GM23338 (cell line): ENCODE data around the gene AGXT2. TPM values are rescaled to one million over a fixed set of nuclear protein-coding genes. Genes with fewer than 3 reads are reported as not detected.

ENCODE experiments used
- ATAC-seq: fragments of 200-7000 bp; cut with Tn5 transposase; 3 replicates; pipeline ENCODE4 v1.9.1; 2020
- DNase-seq: peaks from one replicate; pipeline ENCODE4 v3.0.0-alpha.2; 2015; ENCODE audit warnings: low spot score
- H2AFZ ChIP-seq: fragments of 200-600 bp; sonication (generic); 2 replicates; pipeline ENCODE4 v1.8.0; 2016; ENCODE audit warnings: antibody characterized with exemption, mild to moderate bottlenecking, moderate library complexity
- H3F3A ChIP-seq: fragments of 200-600 bp; sonication (generic); replicated peaks from 2 replicates; pipeline ENCODE4 v1.8.0; 2017; ENCODE audit warnings: antibody characterized with exemption, mixed run types, low read depth
- H3K27ac ChIP-seq: fragments of 200-600 bp; sonication (generic); 2 replicates; pipeline ENCODE4 v1.6.1; 2016; ENCODE audit warnings: low read depth
- H3K27me3 ChIP-seq: fragments of 200-600 bp; sonication (generic); 2 replicates; pipeline ENCODE4 v1.8.0; 2016; ENCODE audit warnings: mild to moderate bottlenecking, mixed run types, moderate library complexity; ENCODE audit not compliant: insufficient read depth
- H3K36me3 ChIP-seq: fragments of 200-600 bp; sonication (generic); 2 replicates; pipeline ENCODE4 v1.8.0; 2016; ENCODE audit warnings: mild to moderate bottlenecking; ENCODE audit not compliant: insufficient read depth
- H3K4me1 ChIP-seq: fragments of 200-600 bp; sonication (generic); 2 replicates; pipeline ENCODE4 v1.8.0; 2016; ENCODE audit warnings: mild to moderate bottlenecking, moderate library complexity; ENCODE audit not compliant: insufficient read depth
- H3K4me2 ChIP-seq: fragments of 200-600 bp; sonication (generic); 2 replicates; pipeline ENCODE4 v1.7.1; 2017; ENCODE audit warnings: mixed run types
- H3K4me3 ChIP-seq: fragments of 200-600 bp; sonication (generic); 2 replicates; pipeline ENCODE4 v1.6.1; 2016; ENCODE audit warnings: mixed run types
- H3K79me2 ChIP-seq: fragments of 200-600 bp; sonication (generic); replicated peaks from 2 replicates; pipeline ENCODE4 v1.8.0; 2017; ENCODE audit warnings: mild to moderate bottlenecking; ENCODE audit not compliant: insufficient read depth
- H3K9me2 ChIP-seq: fragments of 200-600 bp; sonication (generic); 2 replicates; pipeline ENCODE4 v1.8.0; 2017; ENCODE audit not compliant: insufficient read depth
- H4K20me1 ChIP-seq: fragments of 200-600 bp; sonication (generic); replicated peaks from 2 replicates; pipeline ENCODE4 v1.8.0; 2017; ENCODE audit warnings: mild to moderate bottlenecking; ENCODE audit not compliant: insufficient read depth
- H3K27ac Mint-ChIP-seq: 2 replicates; pipeline ENCODE4 v1.8.0; 2020; ENCODE audit warnings: inconsistent platforms, mild to moderate bottlenecking, moderate library complexity, mixed read lengths
- H3K27me3 Mint-ChIP-seq: 3 replicates; pipeline ENCODE4 v1.8.0; 2022; ENCODE audit warnings: low read depth, mild to moderate bottlenecking, moderate library complexity, mixed read lengths, inconsistent platforms; ENCODE audit not compliant: insufficient read depth, poor library complexity
- H3K36me3 Mint-ChIP-seq: 3 replicates; pipeline ENCODE4 v1.8.0; 2021; ENCODE audit warnings: low read depth, mild to moderate bottlenecking, inconsistent platforms, moderate library complexity, mixed read lengths
- H3K4me1 Mint-ChIP-seq: 3 replicates; pipeline ENCODE4 v1.8.0; 2020; ENCODE audit warnings: mild to moderate bottlenecking, inconsistent platforms, mixed read lengths
- H3K4me3 Mint-ChIP-seq: 3 replicates; pipeline ENCODE4 v1.8.0; 2021; ENCODE audit warnings: moderate library complexity, mild to moderate bottlenecking, inconsistent platforms, mixed read lengths
- H3K9me3 Mint-ChIP-seq: 3 replicates; pipeline ENCODE4 v1.8.0; 2020; ENCODE audit warnings: moderate library complexity, mild to moderate bottlenecking, inconsistent platforms, mixed read lengths
- EZH2 ChIP-seq: fragments of 200-600 bp; sonication (generic); IDR thresholded peaks from one replicate; pipeline ENCODE4 v1.8.0; 2017; ENCODE audit warnings: antibody characterized with exemption, mild to moderate bottlenecking, low read depth; ENCODE audit not compliant: unreplicated experiment
- EZH2phosphoT487 ChIP-seq: fragments of 200-600 bp; sonication (generic); IDR thresholded peaks from one replicate; pipeline ENCODE4 v1.8.1; 2018; ENCODE audit warnings: antibody characterized with exemption; ENCODE audit not compliant: unreplicated experiment
- NANOG ChIP-seq: IDR thresholded peaks from 2 replicates; pipeline ENCODE4 v1.6.1; 2016; ENCODE audit warnings: antibody characterized with exemption, borderline replicate concordance
- POLR2AphosphoS5 ChIP-seq: IDR thresholded peaks from 2 replicates; pipeline ENCODE4 v1.6.1; 2016; ENCODE audit warnings: antibody characterized with exemption, low read depth
- polyA plus RNA-seq: library from polyadenylated mRNA; unstranded; fragments of >200 nt; fragmentation: Nextera tagmentation; extraction: Ambion mirVana; gene quantifications from 2 replicates; pipeline ENCODE4 v1.2.1, GENCODE V29; 2016
- total RNA-seq: library from RNA; depleted of rRNA; stranded (reverse); fragments of >200 nt; shearing (Covaris generic); gene quantifications from 2 replicates; pipeline ENCODE4 v1.2.3, GENCODE V29; 2014
- TF ChIP-seq, protein P1 (sequence below), 2 experiments: fragments of 200-600 bp in 1 of 2; sonication (generic) in 1 of 2; conservative IDR thresholded peaks; 2 replicates each; pipeline versions ENCODE4 v1.5.1 to v1.6.1; 2016 to 2017; ENCODE audit warnings: antibody characterized with exemption in 2 of 2, low read depth in 2 of 2, mild to moderate bottlenecking in 2 of 2, moderate library complexity in 1 of 2
- TF ChIP-seq, protein P2 (sequence below): IDR thresholded peaks from one replicate; pipeline ENCODE4 v1.6.1; 2018; ENCODE audit warnings: antibody characterized with exemption; ENCODE audit not compliant: unreplicated experiment
- TF ChIP-seq, protein P3 (sequence below): IDR thresholded peaks from 2 replicates; pipeline ENCODE4 v1.6.1; 2016; ENCODE audit warnings: antibody characterized with exemption
- TF ChIP-seq, protein P4 (sequence below): fragments of 250-450 bp; sonication (Bioruptor Pico); IDR thresholded peaks from 2 replicates; pipeline ENCODE4 v1.5.0; 2020; ENCODE audit warnings: mild to moderate bottlenecking, moderate library complexity

AGXT2 gene
- total and polyA plus RNA-seq, 2 experiments from 2014 or later, result not detected

DNA sequence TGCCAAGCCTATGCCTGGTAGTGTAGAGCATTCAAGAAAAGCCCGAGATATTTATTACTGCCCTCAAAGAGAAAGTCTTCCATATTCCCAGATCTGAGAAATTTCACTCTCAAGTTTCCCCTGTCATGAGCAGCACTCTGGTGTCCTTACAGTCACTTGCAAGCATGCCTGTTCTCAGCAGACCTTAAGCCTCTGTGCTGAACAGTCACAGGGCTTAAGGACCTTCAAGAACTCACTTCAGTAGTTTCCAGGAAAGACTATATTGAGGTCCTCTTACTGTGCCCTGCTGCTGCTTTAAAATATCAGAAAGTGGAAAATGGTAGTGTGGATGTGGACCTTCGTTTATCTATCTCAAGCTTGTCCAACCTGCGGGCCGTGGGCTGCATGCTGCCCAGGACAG is 64.9 kb downstream of the AGXT2 start (continued):
- TF ChIP-seq, protein P1, sequence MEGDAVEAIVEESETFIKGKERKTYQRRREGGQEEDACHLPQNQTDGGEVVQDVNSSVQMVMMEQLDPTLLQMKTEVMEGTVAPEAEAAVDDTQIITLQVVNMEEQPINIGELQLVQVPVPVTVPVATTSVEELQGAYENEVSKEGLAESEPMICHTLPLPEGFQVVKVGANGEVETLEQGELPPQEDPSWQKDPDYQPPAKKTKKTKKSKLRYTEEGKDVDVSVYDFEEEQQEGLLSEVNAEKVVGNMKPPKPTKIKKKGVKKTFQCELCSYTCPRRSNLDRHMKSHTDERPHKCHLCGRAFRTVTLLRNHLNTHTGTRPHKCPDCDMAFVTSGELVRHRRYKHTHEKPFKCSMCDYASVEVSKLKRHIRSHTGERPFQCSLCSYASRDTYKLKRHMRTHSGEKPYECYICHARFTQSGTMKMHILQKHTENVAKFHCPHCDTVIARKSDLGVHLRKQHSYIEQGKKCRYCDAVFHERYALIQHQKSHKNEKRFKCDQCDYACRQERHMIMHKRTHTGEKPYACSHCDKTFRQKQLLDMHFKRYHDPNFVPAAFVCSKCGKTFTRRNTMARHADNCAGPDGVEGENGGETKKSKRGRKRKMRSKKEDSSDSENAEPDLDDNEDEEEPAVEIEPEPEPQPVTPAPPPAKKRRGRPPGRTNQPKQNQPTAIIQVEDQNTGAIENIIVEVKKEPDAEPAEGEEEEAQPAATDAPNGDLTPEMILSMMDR (conservative IDR thresholded peaks at IDR 0.05; ENCODE audit: low read depth in 2 of 2), result no peak
- TF ChIP-seq, protein P2, sequence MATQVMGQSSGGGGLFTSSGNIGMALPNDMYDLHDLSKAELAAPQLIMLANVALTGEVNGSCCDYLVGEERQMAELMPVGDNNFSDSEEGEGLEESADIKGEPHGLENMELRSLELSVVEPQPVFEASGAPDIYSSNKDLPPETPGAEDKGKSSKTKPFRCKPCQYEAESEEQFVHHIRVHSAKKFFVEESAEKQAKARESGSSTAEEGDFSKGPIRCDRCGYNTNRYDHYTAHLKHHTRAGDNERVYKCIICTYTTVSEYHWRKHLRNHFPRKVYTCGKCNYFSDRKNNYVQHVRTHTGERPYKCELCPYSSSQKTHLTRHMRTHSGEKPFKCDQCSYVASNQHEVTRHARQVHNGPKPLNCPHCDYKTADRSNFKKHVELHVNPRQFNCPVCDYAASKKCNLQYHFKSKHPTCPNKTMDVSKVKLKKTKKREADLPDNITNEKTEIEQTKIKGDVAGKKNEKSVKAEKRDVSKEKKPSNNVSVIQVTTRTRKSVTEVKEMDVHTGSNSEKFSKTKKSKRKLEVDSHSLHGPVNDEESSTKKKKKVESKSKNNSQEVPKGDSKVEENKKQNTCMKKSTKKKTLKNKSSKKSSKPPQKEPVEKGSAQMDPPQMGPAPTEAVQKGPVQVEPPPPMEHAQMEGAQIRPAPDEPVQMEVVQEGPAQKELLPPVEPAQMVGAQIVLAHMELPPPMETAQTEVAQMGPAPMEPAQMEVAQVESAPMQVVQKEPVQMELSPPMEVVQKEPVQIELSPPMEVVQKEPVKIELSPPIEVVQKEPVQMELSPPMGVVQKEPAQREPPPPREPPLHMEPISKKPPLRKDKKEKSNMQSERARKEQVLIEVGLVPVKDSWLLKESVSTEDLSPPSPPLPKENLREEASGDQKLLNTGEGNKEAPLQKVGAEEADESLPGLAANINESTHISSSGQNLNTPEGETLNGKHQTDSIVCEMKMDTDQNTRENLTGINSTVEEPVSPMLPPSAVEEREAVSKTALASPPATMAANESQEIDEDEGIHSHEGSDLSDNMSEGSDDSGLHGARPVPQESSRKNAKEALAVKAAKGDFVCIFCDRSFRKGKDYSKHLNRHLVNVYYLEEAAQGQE, result no peak
- TF ChIP-seq EZH2phosphoT487 (no peak), POLR2AphosphoS5 (no peak), NANOG (no peak), EZH2 (no peak)
- TF ChIP-seq, protein P3, sequence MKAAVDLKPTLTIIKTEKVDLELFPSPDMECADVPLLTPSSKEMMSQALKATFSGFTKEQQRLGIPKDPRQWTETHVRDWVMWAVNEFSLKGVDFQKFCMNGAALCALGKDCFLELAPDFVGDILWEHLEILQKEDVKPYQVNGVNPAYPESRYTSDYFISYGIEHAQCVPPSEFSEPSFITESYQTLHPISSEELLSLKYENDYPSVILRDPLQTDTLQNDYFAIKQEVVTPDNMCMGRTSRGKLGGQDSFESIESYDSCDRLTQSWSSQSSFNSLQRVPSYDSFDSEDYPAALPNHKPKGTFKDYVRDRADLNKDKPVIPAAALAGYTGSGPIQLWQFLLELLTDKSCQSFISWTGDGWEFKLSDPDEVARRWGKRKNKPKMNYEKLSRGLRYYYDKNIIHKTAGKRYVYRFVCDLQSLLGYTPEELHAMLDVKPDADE, result no peak

DNA sequence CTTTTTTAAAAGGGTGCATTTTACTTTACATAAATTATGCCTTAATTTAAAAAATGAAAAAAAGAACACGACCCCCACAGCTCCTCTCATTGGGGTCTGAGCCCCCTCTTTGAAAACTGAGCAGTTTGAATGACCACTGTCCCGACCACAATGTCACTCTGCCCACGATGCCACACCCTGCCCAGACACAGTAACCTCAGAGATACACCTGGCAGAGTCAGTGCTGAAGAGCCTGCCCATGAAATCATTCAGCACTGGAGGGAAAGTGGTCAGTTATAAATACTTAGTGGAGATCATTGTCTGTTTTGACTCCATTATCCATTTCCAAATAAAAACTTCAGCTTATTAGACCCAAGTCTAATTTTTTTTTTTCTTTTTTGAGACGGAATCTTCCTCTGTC is 69.1 kb downstream of the AGXT2 start:
- Mint-ChIP-seq H3K4me3 (no peak overlapping the region), H3K27ac (no peak overlapping the region), H3K36me3 (peaks cover 8% of the 10 kb centered on the region; the same call in 2 of the 3 replicates), H3K27me3 (peaks cover 6% of the 10 kb centered on the region), H3K9me3 (peaks cover 19% of the 10 kb centered on the region; the same call in 2 of the 3 replicates), H3K4me1 (peaks cover 25% of the 10 kb centered on the region)
- no peaks in the 10 kb centered on the region for H3K27me3 ChIP-seq
- no peak overlapping the region for H2AFZ ChIP-seq
- ATAC-seq, result no peak
- H3F3A ChIP-seq, result no peaks in the 10 kb centered on the region
- no peaks in the 10 kb centered on the region for H3K4me1 ChIP-seq
- H3K9me2 ChIP-seq, result 0 out of 2 replicates have a peak, but pooled peaks cover 10% of the 10 kb centered on the region
- no peak overlapping the region for H3K4me2 ChIP-seq
- H4K20me1 ChIP-seq, result no peaks in the 10 kb centered on the region
- no peaks in the 10 kb centered on the region for H3K36me3 ChIP-seq
- no peak overlapping the region for H3K27ac ChIP-seq
- no peak overlapping the region for H3K4me3 ChIP-seq
- no peak for DNase-seq
- no peaks in the 10 kb centered on the region for H3K79me2 ChIP-seq
- TF ChIP-seq, protein P4, sequence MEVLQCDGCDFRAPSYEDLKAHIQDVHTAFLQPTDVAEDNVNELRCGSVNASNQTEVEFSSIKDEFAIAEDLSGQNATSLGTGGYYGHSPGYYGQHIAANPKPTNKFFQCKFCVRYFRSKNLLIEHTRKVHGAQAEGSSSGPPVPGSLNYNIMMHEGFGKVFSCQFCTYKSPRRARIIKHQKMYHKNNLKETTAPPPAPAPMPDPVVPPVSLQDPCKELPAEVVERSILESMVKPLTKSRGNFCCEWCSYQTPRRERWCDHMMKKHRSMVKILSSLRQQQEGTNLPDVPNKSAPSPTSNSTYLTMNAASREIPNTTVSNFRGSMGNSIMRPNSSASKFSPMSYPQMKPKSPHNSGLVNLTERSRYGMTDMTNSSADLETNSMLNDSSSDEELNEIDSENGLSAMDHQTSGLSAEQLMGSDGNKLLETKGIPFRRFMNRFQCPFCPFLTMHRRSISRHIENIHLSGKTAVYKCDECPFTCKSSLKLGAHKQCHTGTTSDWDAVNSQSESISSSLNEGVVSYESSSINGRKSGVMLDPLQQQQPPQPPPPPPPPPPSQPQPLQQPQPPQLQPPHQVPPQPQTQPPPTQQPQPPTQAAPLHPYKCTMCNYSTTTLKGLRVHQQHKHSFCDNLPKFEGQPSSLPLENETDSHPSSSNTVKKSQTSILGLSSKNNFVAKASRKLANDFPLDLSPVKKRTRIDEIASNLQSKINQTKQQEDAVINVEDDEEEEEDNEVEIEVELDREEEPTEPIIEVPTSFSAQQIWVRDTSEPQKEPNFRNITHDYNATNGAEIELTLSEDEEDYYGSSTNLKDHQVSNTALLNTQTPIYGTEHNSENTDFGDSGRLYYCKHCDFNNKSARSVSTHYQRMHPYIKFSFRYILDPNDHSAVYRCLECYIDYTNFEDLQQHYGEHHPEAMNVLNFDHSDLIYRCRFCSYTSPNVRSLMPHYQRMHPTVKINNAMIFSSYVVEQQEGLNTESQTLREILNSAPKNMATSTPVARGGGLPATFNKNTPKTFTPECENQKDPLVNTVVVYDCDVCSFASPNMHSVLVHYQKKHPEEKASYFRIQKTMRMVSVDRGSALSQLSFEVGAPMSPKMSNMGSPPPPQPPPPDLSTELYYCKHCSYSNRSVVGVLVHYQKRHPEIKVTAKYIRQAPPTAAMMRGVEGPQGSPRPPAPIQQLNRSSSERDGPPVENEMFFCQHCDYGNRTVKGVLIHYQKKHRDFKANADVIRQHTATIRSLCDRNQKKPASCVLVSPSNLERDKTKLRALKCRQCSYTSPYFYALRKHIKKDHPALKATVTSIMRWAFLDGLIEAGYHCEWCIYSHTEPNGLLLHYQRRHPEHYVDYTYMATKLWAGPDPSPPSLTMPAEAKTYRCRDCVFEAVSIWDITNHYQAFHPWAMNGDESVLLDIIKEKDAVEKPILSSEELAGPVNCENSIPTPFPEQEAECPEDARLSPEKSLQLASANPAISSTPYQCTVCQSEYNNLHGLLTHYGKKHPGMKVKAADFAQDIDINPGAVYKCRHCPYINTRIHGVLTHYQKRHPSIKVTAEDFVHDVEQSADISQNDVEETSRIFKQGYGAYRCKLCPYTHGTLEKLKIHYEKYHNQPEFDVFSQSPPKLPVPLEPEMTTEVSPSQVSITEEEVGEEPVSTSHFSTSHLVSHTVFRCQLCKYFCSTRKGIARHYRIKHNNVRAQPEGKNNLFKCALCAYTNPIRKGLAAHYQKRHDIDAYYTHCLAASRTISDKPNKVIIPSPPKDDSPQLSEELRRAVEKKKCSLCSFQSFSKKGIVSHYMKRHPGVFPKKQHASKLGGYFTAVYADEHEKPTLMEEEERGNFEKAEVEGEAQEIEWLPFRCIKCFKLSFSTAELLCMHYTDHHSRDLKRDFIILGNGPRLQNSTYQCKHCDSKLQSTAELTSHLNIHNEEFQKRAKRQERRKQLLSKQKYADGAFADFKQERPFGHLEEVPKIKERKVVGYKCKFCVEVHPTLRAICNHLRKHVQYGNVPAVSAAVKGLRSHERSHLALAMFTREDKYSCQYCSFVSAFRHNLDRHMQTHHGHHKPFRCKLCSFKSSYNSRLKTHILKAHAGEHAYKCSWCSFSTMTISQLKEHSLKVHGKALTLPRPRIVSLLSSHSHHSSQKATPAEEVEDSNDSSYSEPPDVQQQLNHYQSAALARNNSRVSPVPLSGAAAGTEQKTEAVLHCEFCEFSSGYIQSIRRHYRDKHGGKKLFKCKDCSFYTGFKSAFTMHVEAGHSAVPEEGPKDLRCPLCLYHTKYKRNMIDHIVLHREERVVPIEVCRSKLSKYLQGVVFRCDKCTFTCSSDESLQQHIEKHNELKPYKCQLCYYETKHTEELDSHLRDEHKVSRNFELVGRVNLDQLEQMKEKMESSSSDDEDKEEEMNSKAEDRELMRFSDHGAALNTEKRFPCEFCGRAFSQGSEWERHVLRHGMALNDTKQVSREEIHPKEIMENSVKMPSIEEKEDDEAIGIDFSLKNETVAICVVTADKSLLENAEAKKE (CRISPR knock-in tag), result no peak
- TF ChIP-seq, protein P3, result no peak
